ENCODE results near the gene SUB1.

GRCh38 chr5:32578764-32579163, 6.6 kb upstream of the SUB1 start:
- TF ChIP-seq ZNF76 (tag by site-specific recombination; IDR thresholded peaks at IDR 0.05; ENCODE audit: borderline replicate concordance, low read depth) (no peak), WT1 (tag by site-specific recombination; IDR thresholded peaks at IDR 0.05) (no peak), ZNF707 (tag by site-specific recombination; IDR thresholded peaks at IDR 0.05) (no peak)
- TF ChIP-seq, protein P1, sequence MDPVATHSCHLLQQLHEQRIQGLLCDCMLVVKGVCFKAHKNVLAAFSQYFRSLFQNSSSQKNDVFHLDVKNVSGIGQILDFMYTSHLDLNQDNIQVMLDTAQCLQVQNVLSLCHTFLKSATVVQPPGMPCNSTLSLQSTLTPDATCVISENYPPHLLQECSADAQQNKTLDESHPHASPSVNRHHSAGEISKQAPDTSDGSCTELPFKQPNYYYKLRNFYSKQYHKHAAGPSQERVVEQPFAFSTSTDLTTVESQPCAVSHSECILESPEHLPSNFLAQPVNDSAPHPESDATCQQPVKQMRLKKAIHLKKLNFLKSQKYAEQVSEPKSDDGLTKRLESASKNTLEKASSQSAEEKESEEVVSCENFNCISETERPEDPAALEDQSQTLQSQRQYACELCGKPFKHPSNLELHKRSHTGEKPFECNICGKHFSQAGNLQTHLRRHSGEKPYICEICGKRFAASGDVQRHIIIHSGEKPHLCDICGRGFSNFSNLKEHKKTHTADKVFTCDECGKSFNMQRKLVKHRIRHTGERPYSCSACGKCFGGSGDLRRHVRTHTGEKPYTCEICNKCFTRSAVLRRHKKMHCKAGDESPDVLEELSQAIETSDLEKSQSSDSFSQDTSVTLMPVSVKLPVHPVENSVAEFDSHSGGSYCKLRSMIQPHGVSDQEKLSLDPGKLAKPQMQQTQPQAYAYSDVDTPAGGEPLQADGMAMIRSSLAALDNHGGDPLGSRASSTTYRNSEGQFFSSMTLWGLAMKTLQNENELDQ (tag by site-specific recombination; IDR thresholded peaks at IDR 0.05; ENCODE audit: low read depth), result no peak
